Measurements from ENCODE around the gene KCNJ6. TPM values are rescaled to one million over a fixed set of nuclear protein-coding genes. Genes with fewer than 3 reads are reported as not detected.

Gene KCNJ6
- total and polyA plus RNA-seq, 2 of the 8 experiments (the other 6 are each of a cell fraction or from before 2014, with no cell fraction given), result 0.51 to 1.2 TPM

GRCh38 chr21:37874904-37875780 lies 41.1 kb downstream of the KCNJ6 start (continued):
- TF ChIP-seq CREB1 (IDR thresholded peaks at IDR 0.05) (no peak), NRF1 (IDR thresholded peaks at IDR 0.05; ENCODE audit: low read depth, low read length) (no peak)
